Activated naive CD4-positive, alpha-beta T cell treated with anti-CD3 and anti-CD28 coated beads for 36 hours (primary cell): ENCODE measurements around the gene CXCL9. TPM values are rescaled to one million over a fixed set of nuclear protein-coding genes. Genes with fewer than 3 reads are reported as not detected.
"Not testable (repeated sequence)": the region's sequence is repeated elsewhere in the genome, so short reads cannot be mapped to it uniquely, and the experiment has no call there.

Experiments used
- CTCF ChIA-PET: fragments of 350-600 bp; sonication (Branson Sonifier 250); formaldehyde crosslinking; loops from one replicate; lab custom pipeline; 2021; ENCODE audit warnings: antibody characterized with exemption; lab: Charles Lee
- DNase-seq: peaks from one replicate; pipeline ENCODE4 v3.0.0-alpha.2; 2020
- H3K27ac Mint-ChIP-seq: one replicate; pipeline ENCODE4 v1.8.0; 2021; ENCODE audit warnings: mild to moderate bottlenecking, mixed read lengths
- H3K27me3 Mint-ChIP-seq: one replicate; pipeline ENCODE4 v1.8.0; 2021; ENCODE audit warnings: low read depth, mixed read lengths
- H3K36me3 Mint-ChIP-seq: one replicate; pipeline ENCODE4 v1.8.0; 2021; ENCODE audit warnings: low read depth, mixed read lengths
- H3K4me1 Mint-ChIP-seq: one replicate; pipeline ENCODE4 v1.8.0; 2021; ENCODE audit warnings: low read depth, mixed read lengths
- H3K4me3 Mint-ChIP-seq: one replicate; pipeline ENCODE4 v1.8.0; 2021; ENCODE audit warnings: mild to moderate bottlenecking, moderate library complexity, mixed read lengths
- H3K9me3 Mint-ChIP-seq: one replicate; pipeline ENCODE4 v1.8.0; 2021; ENCODE audit warnings: mixed read lengths
- intact Hi-C: fragments of 100-400 bp; cut with micrococcal nuclease; formaldehyde crosslinking; loops from one replicate; pipeline ENCODE4 v1.15.1; 2023
- total RNA-seq, 2 experiments: library from RNA; stranded (reverse); gene quantifications; one replicate each; pipeline ENCODE4 v1.2.3, GENCODE V29; 2021

Gene CXCL9
- under 1 TPM; 0.74 to 0.89 TPM for total RNA-seq

- intact Hi-C loops: no loop called here
- no peak for DNase-seq
- peaks cover 19% of the 10 kb centered on the region for H3K27me3 Mint-ChIP-seq
- peaks cover 4% of the 10 kb centered on the region for H3K4me1 Mint-ChIP-seq
- no peaks in the 10 kb centered on the region for H3K9me3 Mint-ChIP-seq
- H3K27ac Mint-ChIP-seq: no peak within 1 kb of the TSS
- CTCF ChIA-PET: no interaction called here
- no peak within 1 kb of the TSS for H3K4me3 Mint-ChIP-seq
- H3K36me3 Mint-ChIP-seq: no peaks in the 10 kb centered on the region
Observed at GRCh38 chr4:76007089-76007862, at the start of gene CXCL9. CXCL9 (minus strand) TSS chr4:76007509; CDS start chr4:76007449, 60 bp downstream.

DNA sequence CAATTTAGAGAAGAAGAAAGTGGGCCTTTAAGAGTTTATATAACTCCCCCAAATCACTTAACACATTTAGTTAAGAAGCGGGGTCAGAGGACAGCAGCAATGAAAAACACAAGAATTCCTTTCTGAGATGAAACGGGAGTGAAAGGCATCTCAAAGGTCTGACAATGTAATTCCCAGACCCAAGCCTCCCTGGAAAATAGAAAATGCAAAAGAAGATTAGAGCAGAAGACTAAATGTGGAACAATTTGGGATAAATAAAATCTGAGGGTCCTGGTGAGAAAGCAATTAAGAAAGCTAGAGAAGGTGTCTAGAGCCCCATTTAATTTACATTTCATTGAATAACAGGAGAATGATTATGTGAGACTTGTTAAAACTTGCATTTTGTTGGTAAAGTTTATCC lies 48.1 kb upstream of the CXCL9 start:
- CTCF ChIA-PET: interaction anchor here (1.0 to 1.2 kb wide), 2 partner anchors 11 to 59 kb away, joined by 3 to 4 read pairs; no protein-coding TSS in a partner anchor
- intact Hi-C loops: loop anchor here (5.0 to 10.0 kb wide), 6 partner anchors 157 to 1532 kb away; partner anchors contain the start of genes CCNI, G3BP2 and SCARB2
- no peaks in the 10 kb centered on the region for H3K36me3 Mint-ChIP-seq
- H3K27ac Mint-ChIP-seq: no peak overlapping the region
- peaks cover 34% of the 10 kb centered on the region for H3K27me3 Mint-ChIP-seq
- H3K4me1 Mint-ChIP-seq: peaks cover 44% of the 10 kb centered on the region
- H3K9me3 Mint-ChIP-seq: no peaks in the 10 kb centered on the region
- no peak for DNase-seq
- no peak overlapping the region for H3K4me3 Mint-ChIP-seq

GRCh38 chr4:76055016-76055415 lies 47.7 kb upstream of the CXCL9 start:
- intact Hi-C loops: loop anchor here (5.0 to 10.0 kb wide), 6 partner anchors 157 to 1532 kb away; partner anchors contain the start of genes CCNI, G3BP2 and SCARB2
- Mint-ChIP-seq H3K27me3 (peaks cover 30% of the 10 kb centered on the region), H3K36me3 (no peaks in the 10 kb centered on the region), H3K9me3 (no peaks in the 10 kb centered on the region), H3K4me3 (no peak overlapping the region), H3K4me1 (peaks cover 40% of the 10 kb centered on the region), H3K27ac (no peak overlapping the region)
- peak; percentile 58 for DNase-seq
- CTCF ChIA-PET: interaction anchor here (1.2 to 2.2 kb wide), 3 partner anchors 12 to 59 kb away, joined by 3 to 25 read pairs (median 3); no protein-coding TSS in a partner anchor

DNA sequence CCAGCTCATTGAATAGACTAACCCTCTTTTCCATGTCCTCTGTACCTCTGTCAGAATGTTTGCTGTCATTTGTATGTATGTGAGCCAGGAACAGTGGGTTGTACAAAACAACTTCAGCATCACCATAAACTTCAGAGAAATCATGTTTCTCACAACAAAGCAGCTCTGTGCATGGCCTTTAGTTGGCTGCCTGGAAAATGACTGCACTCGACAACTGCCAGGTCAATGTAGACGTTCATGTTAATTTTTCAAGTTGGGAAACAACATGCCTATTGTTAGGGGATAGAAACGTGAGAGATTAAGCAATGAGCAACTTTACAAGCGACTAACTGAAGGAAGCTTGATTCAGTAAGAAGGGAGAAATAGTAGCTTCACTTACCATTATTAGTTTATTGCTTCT lies 46.4 kb upstream of the CXCL9 start:
- CTCF ChIA-PET: interaction anchor here (0.7 to 2.2 kb wide), 5 partner anchors 14 to 158 kb away, joined by 3 to 25 read pairs (median 3); no protein-coding TSS in a partner anchor
- intact Hi-C loops: loop anchor here (10.0 kb wide), 1 partner anchor 379 kb away; the partner anchor contains the start of gene G3BP2
- H3K27ac Mint-ChIP-seq: no peak overlapping the region
- no peaks in the 10 kb centered on the region for H3K36me3 Mint-ChIP-seq
- peaks cover 29% of the 10 kb centered on the region for H3K4me1 Mint-ChIP-seq
- no peak for DNase-seq
- H3K9me3 Mint-ChIP-seq: no peaks in the 10 kb centered on the region
- H3K4me3 Mint-ChIP-seq: no peak overlapping the region
- peaks cover 32% of the 10 kb centered on the region for H3K27me3 Mint-ChIP-seq

GRCh38 chr4:76050560-76051050 lies 43.3 kb upstream of the CXCL9 start:
- not testable (repeated sequence) for H3K9me3 Mint-ChIP-seq, H3K4me3 Mint-ChIP-seq, H3K36me3 Mint-ChIP-seq, H3K27ac Mint-ChIP-seq, DNase-seq, H3K4me1 Mint-ChIP-seq
- intact Hi-C loops: loop anchor here (10.0 kb wide), 1 partner anchor 376 kb away; the partner anchor contains the start of gene G3BP2
- CTCF ChIA-PET: interaction anchor here (1.2 kb wide), 2 partner anchors 26 to 55 kb away, joined by 3 read pairs; no protein-coding TSS in a partner anchor
- H3K27me3 Mint-ChIP-seq: peaks cover 30% of the 10 kb centered on the region

GRCh38 chr4:76049860-76050416 lies 42.6 kb upstream of the CXCL9 start:
- not testable (repeated sequence) for H3K36me3 Mint-ChIP-seq, H3K4me1 Mint-ChIP-seq, H3K9me3 Mint-ChIP-seq, H3K27ac Mint-ChIP-seq, H3K4me3 Mint-ChIP-seq, DNase-seq
- CTCF ChIA-PET: interaction anchor here (1.2 kb wide), 2 partner anchors 25 to 54 kb away, joined by 3 read pairs; no protein-coding TSS in a partner anchor
- intact Hi-C loops: loop anchor here (10.0 kb wide), 1 partner anchor 375 kb away; the partner anchor contains the start of gene G3BP2
- peaks cover 24% of the 10 kb centered on the region for H3K27me3 Mint-ChIP-seq

- H3K36me3 Mint-ChIP-seq, H3K4me3 Mint-ChIP-seq, H3K9me3 Mint-ChIP-seq, CTCF ChIA-PET, intact Hi-C loops, DNase-seq, H3K27ac Mint-ChIP-seq: not testable (repeated sequence)
- peaks cover 13% of the 10 kb centered on the region for H3K4me1 Mint-ChIP-seq
- peaks cover 16% of the 10 kb centered on the region for H3K27me3 Mint-ChIP-seq
Observed at GRCh38 chr4:76044686-76045085, 37.4 kb upstream of the CXCL9 start.

GRCh38 chr4:76043306-76043705 lies 36.0 kb upstream of the CXCL9 start:
- CTCF ChIA-PET, H3K27ac Mint-ChIP-seq, H3K27me3 Mint-ChIP-seq, H3K9me3 Mint-ChIP-seq, DNase-seq, H3K4me3 Mint-ChIP-seq, intact Hi-C loops, H3K36me3 Mint-ChIP-seq: not testable (repeated sequence)
- H3K4me1 Mint-ChIP-seq: peaks cover 13% of the 10 kb centered on the region

DNA sequence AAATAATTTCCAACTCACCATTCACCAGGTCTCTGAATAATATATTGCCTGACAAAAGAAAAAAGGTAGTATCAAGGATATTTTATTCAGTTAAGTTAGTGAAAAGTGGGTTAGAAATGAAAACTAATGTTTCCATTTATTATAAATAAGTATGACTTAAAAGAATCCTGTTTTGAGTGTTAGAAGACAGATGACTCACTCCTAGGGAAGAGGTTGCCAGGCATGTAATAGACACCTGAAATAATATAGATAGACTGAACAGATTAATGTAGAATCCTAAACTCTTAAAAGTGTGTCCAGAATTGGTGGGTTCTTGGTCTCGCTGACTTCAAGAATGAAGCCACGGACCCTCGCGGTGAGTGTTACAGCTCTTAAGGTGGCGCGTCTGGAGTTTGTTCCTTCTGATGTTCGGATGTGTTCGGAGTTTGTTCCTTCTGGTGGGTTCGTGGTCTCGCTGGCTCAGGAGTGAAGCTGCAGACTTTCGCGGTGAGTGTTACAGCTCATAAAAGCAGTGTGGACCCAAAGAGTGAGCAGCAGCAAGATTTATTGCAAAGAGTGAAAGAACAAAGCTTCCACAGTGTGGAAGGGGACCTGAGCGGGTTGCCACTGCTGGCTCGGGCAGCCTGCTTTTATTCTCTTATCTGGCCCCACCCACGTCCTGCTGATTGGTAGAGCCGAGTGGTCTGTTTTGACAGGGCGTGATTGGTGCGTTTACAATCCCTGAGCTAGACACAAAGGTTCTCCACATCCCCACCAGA lies 35.1 kb upstream of the CXCL9 start:
- not testable (repeated sequence) for H3K27ac Mint-ChIP-seq, H3K36me3 Mint-ChIP-seq, H3K9me3 Mint-ChIP-seq, H3K27me3 Mint-ChIP-seq, H3K4me3 Mint-ChIP-seq, DNase-seq
- intact Hi-C loops: loop anchor here (1.0 kb wide), 4 partner anchors 14 to 30 kb away; partner anchors contain the start of gene CXCL10
- CTCF ChIA-PET: interaction anchor here (1.1 kb wide), 1 partner anchor 48 kb away, joined by 4 read pairs; no protein-coding TSS in a partner anchor
- H3K4me1 Mint-ChIP-seq: peaks cover 13% of the 10 kb centered on the region

DNA sequence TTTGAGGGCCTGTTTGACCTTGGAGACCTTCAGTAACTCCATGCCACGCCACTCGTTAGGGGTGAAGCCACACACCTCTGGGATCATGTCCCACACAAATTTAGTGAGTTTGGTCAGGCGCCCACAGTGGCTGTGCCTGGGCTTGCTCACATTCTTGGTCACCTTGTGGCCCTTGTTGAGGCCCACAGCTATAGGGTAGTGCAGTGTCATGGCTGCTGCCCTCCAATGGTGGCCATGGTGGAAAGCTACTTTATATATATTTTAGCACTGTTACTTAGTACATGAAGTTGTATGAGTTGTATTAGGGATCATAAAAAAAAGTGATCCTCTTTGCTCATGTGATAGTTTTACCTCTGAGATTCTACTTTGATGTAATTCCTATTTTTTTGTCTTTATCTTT lies 29.5 kb upstream of the CXCL9 start:
- no peak overlapping the region for H3K27ac Mint-ChIP-seq
- H3K4me3 Mint-ChIP-seq: no peak overlapping the region
- peaks cover 4% of the 10 kb centered on the region for H3K4me1 Mint-ChIP-seq
- intact Hi-C loops: no loop called here
- no peak for DNase-seq
- H3K36me3 Mint-ChIP-seq: no peaks in the 10 kb centered on the region
- no peaks in the 10 kb centered on the region for H3K9me3 Mint-ChIP-seq
- H3K27me3 Mint-ChIP-seq: peaks cover 4% of the 10 kb centered on the region
- CTCF ChIA-PET: interaction anchor here (0.7 to 1.9 kb wide), 4 partner anchors 10 to 455 kb away, joined by 3 to 4 read pairs (median 4); no protein-coding TSS in a partner anchor

DNA sequence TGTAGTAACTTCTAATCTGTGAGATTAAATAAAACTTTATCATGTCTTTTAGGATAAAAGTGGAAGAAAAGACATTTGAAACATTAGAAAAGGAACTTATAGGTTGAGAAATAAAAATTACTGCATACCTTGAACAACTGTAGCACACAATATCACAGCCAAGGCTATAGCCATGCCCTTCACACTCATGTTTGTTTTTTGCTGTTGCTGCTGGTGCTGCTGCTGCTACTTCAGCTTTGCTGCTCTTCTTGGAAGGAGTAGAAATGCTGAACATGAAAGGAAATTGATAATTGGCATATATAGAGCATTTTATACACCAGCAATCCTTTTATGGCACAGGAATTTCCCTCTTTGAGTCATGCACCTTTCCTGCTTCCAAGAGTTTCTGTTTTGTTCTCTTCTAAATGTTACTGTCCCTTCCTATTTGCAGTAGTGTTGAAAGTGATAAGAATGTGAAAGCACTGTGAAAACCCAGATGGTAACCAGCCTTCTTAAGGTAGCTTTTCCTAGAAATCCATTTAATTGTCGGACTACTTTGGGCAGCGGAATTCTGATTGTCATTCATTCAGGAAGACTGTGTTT lies 28.6 kb upstream of the CXCL9 start, which contains the start of gene CXCL11:
Gene CXCL11, minus strand, starts transcription at position 272 of the 582 bp plus-strand sequence. Its CDS starts 83 bp downstream, at position 189.
- no peaks in the 10 kb centered on the region for H3K4me1 Mint-ChIP-seq
- CTCF ChIA-PET: interaction anchor here (0.9 to 1.9 kb wide), 4 partner anchors 10 to 36 kb away, joined by 3 to 4 read pairs (median 4); no protein-coding TSS in a partner anchor
- no peak within 1 kb of the TSS for H3K4me3 Mint-ChIP-seq
- H3K9me3 Mint-ChIP-seq: no peaks in the 10 kb centered on the region
- peaks cover 7% of the 10 kb centered on the region for H3K27me3 Mint-ChIP-seq
- H3K36me3 Mint-ChIP-seq: no peaks in the 10 kb centered on the region
- H3K27ac Mint-ChIP-seq: no peak within 1 kb of the TSS
- no peak for DNase-seq
- intact Hi-C loops: no loop called here
